Kidney tubule cell (primary cell): ENCODE results near the gene HOXB2.
"Not testable (repeated sequence)": the region's sequence is repeated elsewhere in the genome, so short reads cannot be mapped to it uniquely, and the experiment has no call there.

ENCODE experiments used
- DNase-seq: peaks from one replicate; pipeline ENCODE4 v3.0.0-alpha.2; 2018; ENCODE audit warnings: low spot score

HOXB2 gene

DNA sequence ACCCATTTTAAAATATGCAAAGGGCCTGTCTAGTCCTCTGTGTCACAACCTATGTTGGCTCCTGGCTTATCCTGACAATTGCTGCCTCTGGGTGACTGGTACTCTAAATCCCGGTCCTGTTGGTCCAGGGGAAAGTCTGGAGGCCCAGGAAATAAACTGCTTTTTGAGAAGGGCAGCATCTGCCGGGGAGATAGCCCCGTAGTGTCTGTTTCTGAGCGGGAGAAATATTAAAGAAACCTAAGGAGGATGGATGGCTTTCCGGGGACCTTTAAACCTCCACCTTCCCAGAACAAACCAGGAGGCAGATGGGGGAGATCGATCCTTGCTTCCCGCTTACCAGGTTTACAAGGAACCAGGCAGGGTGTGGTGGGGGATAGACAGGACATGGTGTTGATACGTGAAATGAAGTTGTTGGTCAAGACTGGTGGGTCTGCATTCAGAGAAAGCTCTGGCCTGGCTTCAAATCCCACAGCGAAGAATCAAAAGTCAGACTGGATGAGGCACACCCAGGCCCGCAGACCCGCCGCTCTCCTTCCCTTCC, 3.8 kb downstream of the HOXB2 start:
- DNase-seq, result peak; percentile 39

- peak; percentile 58 for DNase-seq
Measured at GRCh38 chr17:48540213-48540612, 4.7 kb downstream of the HOXB2 start.

DNA sequence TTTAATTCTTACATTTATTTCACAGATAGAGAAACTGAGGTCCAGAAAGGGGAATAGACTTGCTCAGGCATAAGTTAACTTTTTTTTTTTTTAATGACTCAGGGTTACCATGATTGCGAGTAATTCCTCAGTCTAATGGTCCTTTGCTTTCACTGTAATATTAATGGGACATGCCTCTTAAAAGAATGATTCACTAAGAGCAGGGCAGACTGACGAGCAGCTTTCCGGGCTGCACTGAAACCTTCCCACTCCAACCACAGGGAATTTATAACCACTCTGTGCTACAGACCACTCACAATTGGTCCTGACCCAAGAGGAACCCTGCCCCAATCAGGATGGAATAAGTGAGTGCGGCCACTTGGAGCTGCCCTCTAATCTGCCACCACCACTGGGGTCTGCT, 5.7 kb downstream of the HOXB2 start:
- peak; percentile 92 for DNase-seq

DNA sequence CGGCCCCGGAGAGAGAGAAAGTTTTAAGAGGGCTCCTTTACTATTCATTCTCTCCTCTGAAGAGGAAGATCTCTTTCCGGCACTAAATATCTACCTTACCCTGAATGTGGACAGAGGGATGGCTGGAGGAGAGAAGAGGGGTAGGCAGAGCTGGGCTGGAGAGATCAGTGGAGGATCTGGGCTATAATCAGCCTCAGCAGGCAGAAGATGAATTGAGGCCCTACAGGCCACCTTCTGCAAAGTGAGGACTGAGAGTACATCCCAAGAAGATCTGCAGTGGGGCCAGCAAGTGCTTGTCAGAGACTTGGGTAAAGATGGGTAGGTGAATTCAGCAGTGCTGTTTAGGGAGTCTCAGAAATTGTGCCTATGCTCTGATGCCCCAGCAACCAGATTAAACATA, 7.6 kb downstream of the HOXB2 start:
- DNase-seq, result no peak

- not testable (repeated sequence) for DNase-seq
Measured at GRCh38 chr17:48535793-48536559, 8.9 kb downstream of the HOXB2 start.

DNA sequence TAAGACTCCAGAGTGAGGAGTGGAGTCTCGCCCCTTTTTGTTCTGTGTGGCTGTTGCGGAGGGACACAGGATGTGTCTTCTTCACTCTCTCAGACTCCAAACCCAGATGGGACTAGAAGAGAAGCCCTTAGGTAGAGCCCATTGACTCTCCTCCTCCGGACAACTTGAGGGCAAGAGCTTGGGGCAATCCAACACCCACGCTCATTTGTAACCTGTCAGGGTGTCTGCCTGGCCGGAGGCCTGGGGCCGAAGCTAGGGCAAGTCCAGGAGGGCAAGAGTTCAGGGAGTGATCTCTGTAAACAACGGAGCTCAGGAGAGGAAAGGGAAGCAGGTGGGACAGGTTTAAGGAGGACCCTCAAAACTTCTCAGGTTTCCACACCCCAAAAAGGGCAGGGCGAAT, 12.6 kb downstream of the HOXB2 start:
- DNase-seq, result no peak

DNA sequence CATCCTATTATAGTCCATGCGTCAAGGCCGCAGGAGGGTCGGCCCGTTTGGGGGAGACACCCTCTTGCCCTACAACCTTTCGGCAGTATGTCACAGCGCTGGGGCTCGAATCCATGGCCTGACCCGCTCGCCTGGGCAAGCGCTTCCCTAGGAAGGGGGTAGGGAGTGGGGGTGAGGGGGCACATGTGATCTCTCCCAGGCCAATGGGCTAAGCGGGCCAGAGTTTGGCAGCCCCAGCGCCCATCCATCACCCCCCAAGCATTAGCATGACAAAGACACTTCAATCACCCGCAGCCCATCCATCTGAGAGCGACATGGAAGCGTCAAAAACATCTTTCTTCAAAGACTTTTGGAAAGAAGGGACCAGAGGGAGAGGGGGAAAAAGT, 14.0 kb downstream of the HOXB2 start, which contains the start of gene HOXB1:
Gene HOXB1, minus strand, starts transcription at position 125 of the 386 bp plus-strand sequence. Its CDS starts 107 bp downstream, at position 18.
- DNase-seq, result no peak

GRCh38 chr17:48530208-48530886, 14.6 kb downstream of the HOXB2 start:
- no peak for DNase-seq

DNA sequence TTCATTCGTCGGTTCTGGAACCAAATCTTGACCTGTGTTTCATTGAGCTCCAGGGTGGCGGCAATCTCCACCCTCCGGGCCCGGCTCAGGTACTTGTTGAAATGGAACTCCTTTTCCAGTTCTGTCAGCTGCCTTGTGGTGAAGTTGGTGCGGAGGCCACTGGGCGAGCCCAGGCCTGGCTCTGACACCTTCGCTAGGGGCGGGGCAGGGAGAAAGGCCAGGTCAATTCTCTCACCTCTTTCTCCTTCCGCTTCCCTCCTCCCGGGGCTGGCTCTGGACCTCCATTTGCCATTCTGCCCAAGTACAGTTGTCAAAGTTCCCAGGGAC, 15.3 kb downstream of the HOXB2 start:
- no peak for DNase-seq

GRCh38 chr17:48528936-48529682, 15.8 kb downstream of the HOXB2 start:
- DNase-seq, result no peak

DNA sequence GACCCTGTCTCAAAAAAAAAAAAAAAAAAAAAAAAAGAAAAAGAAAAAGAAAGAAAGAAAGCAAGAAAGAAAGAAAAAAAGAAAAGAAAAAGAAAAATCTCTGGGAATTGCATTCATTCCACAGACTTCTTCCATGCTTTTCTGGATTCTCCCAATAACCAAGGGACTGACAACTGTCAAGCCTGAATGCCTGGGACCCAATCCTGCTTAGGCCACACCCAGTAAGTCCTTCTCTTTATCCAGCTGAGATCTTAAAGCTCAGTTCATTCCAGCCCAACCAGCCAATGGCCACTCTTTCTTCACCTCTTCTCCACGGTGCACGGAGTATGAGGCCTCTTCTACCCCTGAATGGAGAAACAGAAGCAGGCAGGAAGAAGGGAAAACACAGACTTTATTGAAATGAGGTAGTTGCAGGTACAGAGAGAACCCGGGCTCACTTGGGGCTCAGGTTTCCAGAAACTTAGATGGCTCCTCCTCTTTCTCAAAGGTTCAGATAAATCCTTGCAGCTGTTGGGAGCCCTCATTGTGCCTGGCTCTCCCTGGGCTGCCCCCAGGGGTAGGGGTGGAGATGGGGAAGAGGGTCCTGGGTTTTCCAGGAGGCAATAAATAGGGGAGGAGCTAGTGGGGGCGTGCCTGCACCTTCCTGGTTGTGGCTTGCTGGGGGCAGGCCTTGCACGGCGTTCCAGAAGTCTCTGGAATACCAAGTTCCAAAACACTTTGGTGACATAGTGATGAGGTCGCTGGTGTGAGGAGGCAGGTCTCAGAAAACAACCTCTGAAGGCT, 16.6 kb downstream of the HOXB2 start:
- DNase-seq, result no peak

GRCh38 chr17:48527547-48527932, 17.4 kb downstream of the HOXB2 start:
- no peak for DNase-seq

GRCh38 chr17:48526608-48527546, 18.0 kb downstream of the HOXB2 start:
- no peak for DNase-seq

GRCh38 chr17:48523010-48523409, 21.9 kb downstream of the HOXB2 start:
- DNase-seq, result no peak

DNA sequence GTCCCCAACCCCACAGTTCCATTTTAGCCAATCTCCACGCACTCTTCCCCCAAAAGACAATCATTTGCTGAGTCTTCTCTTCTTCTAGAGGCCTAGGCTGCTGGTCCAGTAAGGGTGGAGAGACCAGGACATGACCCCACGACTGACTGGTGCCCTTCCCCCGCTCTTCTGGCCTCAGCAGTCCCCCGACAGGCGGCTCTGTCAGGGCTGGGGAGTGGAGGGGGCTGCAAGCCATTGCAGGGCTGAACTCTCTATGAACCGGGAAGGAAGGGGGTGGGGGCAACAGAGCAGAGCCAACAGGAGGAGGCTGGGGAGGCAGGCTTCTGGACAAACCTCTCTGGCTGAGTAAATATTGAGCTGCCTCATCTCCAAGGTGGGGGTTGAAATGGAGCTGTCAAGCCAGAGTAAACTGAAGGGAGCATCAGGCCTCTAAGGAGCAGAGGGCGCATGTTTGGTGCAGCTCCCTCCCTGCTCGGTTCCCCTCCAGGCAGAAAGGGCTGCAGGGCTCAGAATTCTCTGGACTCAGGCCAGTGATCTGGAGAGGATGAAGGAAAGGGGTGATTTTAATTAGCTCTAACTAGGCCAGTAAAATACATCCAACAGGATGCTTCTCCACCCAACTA, 22.8 kb downstream of the HOXB2 start:
- peak; percentile 68 for DNase-seq

DNA sequence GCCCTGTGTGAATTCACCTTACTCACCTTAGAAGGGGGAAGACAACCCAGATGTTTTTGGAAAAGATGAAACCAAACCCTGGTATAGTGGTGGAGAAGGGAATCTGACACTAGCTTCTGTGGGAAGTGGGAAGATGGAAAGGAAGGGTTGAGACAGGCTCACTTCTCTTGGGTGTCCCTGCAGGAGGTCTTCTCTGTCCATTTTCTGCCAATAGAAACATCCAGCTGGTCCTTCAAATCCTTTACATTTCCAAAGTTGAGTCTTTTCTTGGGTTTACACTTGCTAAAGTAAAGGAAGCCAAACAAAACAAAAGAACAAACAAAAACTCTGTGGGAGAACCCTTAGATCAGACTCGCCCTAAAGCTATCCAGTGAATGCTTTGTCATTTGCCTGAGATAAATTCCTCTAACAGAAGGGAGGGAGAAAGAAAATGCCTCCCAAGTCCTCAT, 24.3 kb downstream of the HOXB2 start:
- no peak for DNase-seq

DNA sequence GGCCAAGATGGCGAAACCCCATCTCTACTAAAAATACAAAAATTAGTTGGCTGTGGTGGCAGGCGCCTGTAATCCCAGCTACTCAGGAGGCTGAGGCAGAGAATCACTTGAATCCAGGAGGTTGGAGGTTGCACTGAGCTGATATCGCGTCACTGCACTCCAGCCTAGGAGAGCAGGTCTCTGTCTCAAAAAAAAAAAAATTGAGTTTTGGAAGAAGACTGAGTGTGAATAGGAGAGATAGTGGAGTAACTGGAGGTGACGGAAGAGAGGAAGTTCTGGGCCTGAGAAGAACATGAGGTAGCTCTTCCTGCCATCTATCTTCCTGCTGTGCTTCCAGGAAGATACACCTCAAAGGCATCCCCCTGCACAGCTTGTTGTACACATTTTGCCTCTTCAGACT, 25.5 kb downstream of the HOXB2 start:
- no peak for DNase-seq

GRCh38 chr17:48517478-48517877, 27.4 kb downstream of the HOXB2 start:
- no peak for DNase-seq

- no peak for DNase-seq
Measured at GRCh38 chr17:48515925-48516900, 28.7 kb downstream of the HOXB2 start.
